Aorta (tissue), 5 donors: ENCODE results near the gene CACNB4. TPM values are rescaled to one million over a fixed set of nuclear protein-coding genes. Genes with fewer than 3 reads are reported as not detected.

ENCODE experiments used
- ATAC-seq: fragments of 200-7000 bp; cut with Tn5 transposase; one replicate; pipeline ENCODE4 v1.9.1; 2022; ENCODE audit warnings: moderate library complexity; ENCODE audit not compliant: low FRiP score
- DNase-seq, 2 donors: peaks; one replicate each; pipeline ENCODE4 v3.0.0-alpha.2; 2020
- H3K27ac ChIP-seq, 2 donors: one replicate each; pipeline ENCODE4 v1.5.1; 2013; ENCODE audit warnings: low read length in 2 of 2, mild to moderate bottlenecking in 2 of 2, moderate library complexity in 2 of 2, control low read depth in 1 of 2, inconsistent platforms in 1 of 2, low read depth in 1 of 2
- H3K27me3 ChIP-seq, 2 donors: one replicate each; pipeline ENCODE4 v1.6.1; 2013; ENCODE audit warnings: control low read depth in 1 of 2, low read length in 1 of 2, mild to moderate bottlenecking in 1 of 2, moderate library complexity in 1 of 2; ENCODE audit not compliant: insufficient read depth in 2 of 2, control insufficient read depth in 1 of 2
- H3K36me3 ChIP-seq, 2 donors: one replicate each; pipeline ENCODE4 v1.6.1; 2013; ENCODE audit warnings: control low read depth in 1 of 2, low read length in 1 of 2, mild to moderate bottlenecking in 1 of 2; ENCODE audit not compliant: insufficient read depth in 2 of 2, control insufficient read depth in 1 of 2
- H3K4me1 ChIP-seq, 2 donors: one replicate each; pipeline ENCODE4 v1.6.1; 2013; ENCODE audit warnings: low read length in 2 of 2, control low read depth in 1 of 2, mild to moderate bottlenecking in 1 of 2, moderate library complexity in 1 of 2; ENCODE audit not compliant: insufficient read depth in 2 of 2, control insufficient read depth in 1 of 2
- H3K4me3 ChIP-seq, 2 donors: one replicate each; pipeline ENCODE4 v1.5.1; 2013; ENCODE audit warnings: low read length in 2 of 2, control low read depth in 1 of 2, mild to moderate bottlenecking in 1 of 2
- H3K9me3 ChIP-seq: one replicate; pipeline ENCODE4 v1.6.1; 2013; ENCODE audit warnings: mild to moderate bottlenecking, low read length; ENCODE audit not compliant: control insufficient read depth
- WGBS, 2 donors: extraction: QIAGEN DNeasy Blood & Tissue Kit; methylation state at CpG; one replicate each; pipeline ENCODE4 v1.1.7; 2013; 5-methylcytosine and 5-hydroxymethylcytosine counted together
- intact Hi-C, 2 donors: fragments of 100-400 bp; cut with DNase I; formaldehyde crosslinking; loops; one replicate each; pipeline versions ENCODE4 v1.14.2 to v1.15.0; 2022
- polyA plus RNA-seq, 2 donors: library from polyadenylated mRNA; stranded (reverse); fragments of 200-250 nt; gene quantifications; one replicate each; pipeline ENCODE4 v1.2.3, GENCODE V29; 2013
- total RNA-seq, 2 donors: library from RNA; stranded (reverse); fragmentation: NEBNext Ultra II Directional; extraction: Animal tissue kit (Norgen Biotek cat#: 25700); gene quantifications; one replicate each; pipeline ENCODE4 v1.2.1, GENCODE V29; 2021
- donor health status: healthy with polysubstance abuse.
- donor health status: Bipolar disorder and iron deficiency.
- donor health status: DM: no; HTN: no; CAD: no.
- donor health status: DM: no; HTN: no; CAD: no.
- donor health status: DM: yes; HTN: yes; CAD: no.

The CACNB4 gene
- total and polyA plus RNA-seq, 4 donors: 1.2 to 14.3 (median 3.2) TPM

DNA sequence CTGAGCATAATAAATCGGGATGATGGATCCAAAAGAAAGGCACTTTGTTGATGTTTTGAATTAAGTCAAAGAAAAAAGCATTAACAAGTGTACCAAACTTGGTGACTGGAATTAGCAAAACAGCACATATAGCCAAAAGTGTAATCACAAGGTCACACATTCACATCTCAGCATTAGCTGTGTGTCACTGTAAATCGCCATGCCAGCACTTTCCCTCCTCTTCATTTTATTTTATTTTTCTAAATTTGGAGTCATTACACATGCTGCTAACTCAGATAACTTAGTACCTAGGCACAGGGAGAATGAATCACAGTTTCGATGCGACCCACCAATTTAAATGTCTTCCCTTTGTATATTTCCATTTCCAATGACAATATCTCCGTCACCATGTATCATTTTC lies 111.4 kb downstream of the CACNB4 start:
- 91 to 97% methylated on average over 5 of the region's 5 CpGs for whole genome bisulfite sequencing, 2 donors
- H3K27ac ChIP-seq: no peak overlapping the region
- H3K36me3 ChIP-seq: no peaks in the 10 kb centered on the region
- intact Hi-C loops: no loop called here
- ATAC-seq (no peak), DNase-seq (no peak)
- H3K9me3 ChIP-seq: no peaks in the 10 kb centered on the region
- no peaks in the 10 kb centered on the region for H3K27me3 ChIP-seq
- no peak overlapping the region for H3K4me3 ChIP-seq
- no peaks in the 10 kb centered on the region for H3K4me1 ChIP-seq

DNA sequence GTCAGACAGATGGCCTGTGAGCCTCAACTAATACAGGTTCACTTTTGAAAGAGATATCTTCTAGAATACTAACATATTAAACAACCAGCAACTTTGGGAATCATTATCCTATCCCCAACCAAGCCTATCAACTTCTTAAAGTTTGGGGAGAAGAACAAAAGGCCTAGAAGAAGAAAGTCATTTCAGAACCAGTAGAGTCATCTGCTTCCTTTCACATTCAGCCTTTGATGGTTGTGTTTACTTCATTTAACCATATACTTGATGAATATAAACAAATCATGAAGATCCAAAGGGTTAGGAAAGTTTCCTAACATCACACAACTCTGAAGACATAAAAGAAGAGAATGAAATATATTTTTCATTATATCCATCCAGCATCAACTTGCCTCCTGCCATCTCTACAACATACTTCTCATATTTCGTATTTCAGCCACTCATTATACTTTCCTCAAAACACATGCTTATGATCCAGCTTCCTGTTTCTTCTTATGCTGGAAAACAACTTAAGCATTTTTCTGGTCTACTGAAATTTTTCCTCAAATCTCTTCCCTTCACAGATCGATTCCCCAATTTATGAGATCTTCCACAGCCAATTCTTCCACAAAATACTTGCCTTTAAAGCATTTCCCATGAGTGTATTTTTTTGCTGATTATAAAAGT lies 114.3 kb downstream of the CACNB4 start:
- DNase-seq (no peak), ATAC-seq (no peak)
- Histone ChIP-seq H3K4me1 (no peaks in the 10 kb centered on the region), H3K27me3 (no peaks in the 10 kb centered on the region), H3K9me3 (no peaks in the 10 kb centered on the region), H3K27ac (no peak overlapping the region), H3K36me3 (no peaks in the 10 kb centered on the region), H3K4me3 (no peak overlapping the region)
- 83 to 91% methylated on average over 2 of the region's 2 CpGs for WGBS, 2 donors
- intact Hi-C loops: no loop called here

DNA sequence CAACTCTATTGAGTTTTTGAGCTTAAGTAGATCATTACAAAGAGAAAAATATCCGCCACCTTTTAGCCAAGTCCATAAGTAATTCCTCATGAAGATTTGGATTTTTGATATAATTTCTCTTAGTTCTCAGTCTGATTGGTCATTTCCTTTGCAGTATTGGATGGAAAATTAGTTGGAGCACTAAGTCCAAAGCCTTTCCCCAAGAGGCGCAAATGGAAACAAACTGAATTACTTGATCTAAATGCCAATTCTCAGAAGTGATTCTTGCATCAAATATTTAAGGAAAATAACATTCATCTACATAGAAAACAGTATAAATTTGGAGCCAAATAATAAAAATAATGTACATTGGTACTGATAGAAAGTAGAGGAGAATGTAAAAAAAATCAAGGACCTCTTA lies 115.6 kb downstream of the CACNB4 start:
- H3K27me3 ChIP-seq: no peaks in the 10 kb centered on the region
- no peak for DNase-seq
- intact Hi-C loops: no loop called here
- no peaks in the 10 kb centered on the region for H3K36me3 ChIP-seq
- no peak overlapping the region for H3K4me3 ChIP-seq
- no peak for ATAC-seq
- H3K9me3 ChIP-seq: no peaks in the 10 kb centered on the region
- H3K27ac ChIP-seq: no peak overlapping the region
- WGBS, 2 donors: 49 to 77% methylated on average over 2 of the region's 2 CpGs
- H3K4me1 ChIP-seq: no peaks in the 10 kb centered on the region

DNA sequence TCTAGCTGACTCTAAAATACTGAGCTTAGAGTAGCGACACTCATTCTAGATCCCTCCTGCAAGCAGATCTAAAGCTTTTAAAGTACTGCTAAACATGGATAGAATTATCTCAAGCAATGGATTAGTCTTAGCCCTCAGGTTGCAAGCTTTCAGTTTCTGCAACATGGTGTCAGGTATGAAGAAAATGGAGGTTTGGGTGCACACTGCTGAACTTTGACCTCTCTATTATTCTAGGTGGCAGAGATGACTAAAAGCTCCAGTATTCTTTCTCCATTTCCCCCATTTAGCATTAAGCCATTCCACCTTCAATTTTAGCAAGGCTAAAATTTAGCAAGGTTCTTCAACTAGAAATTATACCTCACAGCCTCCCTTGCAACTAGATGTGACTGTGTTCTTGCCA lies 117.0 kb downstream of the CACNB4 start:
- no peaks in the 10 kb centered on the region for H3K36me3 ChIP-seq
- DNase-seq (no peak), ATAC-seq (no peak)
- WGBS, 2 donors: 96% methylated on average over 1 of the region's 1 CpG
- no peaks in the 10 kb centered on the region for H3K4me1 ChIP-seq
- no peak overlapping the region for H3K4me3 ChIP-seq
- no peaks in the 10 kb centered on the region for H3K9me3 ChIP-seq
- H3K27me3 ChIP-seq: no peaks in the 10 kb centered on the region
- intact Hi-C loops: no loop called here
- H3K27ac ChIP-seq: no peak overlapping the region

DNA sequence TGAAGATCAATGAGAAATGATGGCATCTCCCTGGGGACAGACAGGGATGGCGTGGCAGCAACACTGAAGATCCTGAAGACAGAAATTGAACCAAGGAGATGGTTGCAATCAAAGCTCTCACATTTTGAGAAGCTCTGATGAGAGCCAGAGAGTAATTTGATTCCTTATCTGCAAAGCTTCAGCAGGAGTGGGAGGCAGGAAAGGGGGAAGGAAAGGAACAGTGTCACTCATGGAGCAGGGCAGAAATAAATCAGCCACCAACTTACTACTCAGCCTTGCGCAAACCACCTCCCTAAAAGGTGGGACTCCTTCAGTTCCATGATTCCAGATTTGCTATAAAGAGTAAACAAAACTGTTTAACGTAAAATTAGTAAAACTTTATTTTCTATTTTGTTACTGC lies 119.2 kb downstream of the CACNB4 start:
- H3K4me3 ChIP-seq: no peak overlapping the region
- WGBS, 2 donors: 94 to 99% methylated on average over 3 of the region's 3 CpGs

DNA sequence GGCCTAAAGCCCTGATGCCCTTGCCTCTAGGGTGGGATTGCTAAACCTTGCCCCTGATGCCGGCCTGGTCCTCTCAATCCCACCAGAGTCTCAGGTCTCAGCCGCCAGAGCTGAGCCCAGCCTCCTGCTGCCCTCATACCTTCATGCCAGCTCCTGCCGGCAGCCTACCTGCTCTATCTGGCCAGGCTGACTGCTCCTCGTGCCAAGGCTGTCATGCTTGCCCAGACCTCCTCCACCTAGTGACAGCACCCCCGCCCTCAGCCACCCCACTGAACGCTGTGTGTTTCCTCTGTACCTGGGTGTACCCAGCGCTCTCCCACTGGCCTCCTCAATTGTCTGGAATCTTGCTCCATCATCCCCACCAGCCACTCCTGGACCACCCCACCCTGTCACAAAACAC lies 120.1 kb downstream of the CACNB4 start:
- DNase-seq (no peak), ATAC-seq (no peak)
- no peaks in the 10 kb centered on the region for H3K9me3 ChIP-seq
- intact Hi-C loops: no loop called here
- WGBS, 2 donors: 87 to 89% methylated on average over 7 of the region's 7 CpGs
- H3K27ac ChIP-seq: no peak overlapping the region
- H3K4me3 ChIP-seq: no peak overlapping the region
- no peaks in the 10 kb centered on the region for H3K36me3 ChIP-seq
- H3K27me3 ChIP-seq: no peaks in the 10 kb centered on the region
- H3K4me1 ChIP-seq: no peaks in the 10 kb centered on the region

More for the DNA sequence above, 119.2 kb downstream of the CACNB4 start:
- no peaks in the 10 kb centered on the region for H3K36me3 ChIP-seq
- ATAC-seq (no peak), DNase-seq (no peak)
- no peaks in the 10 kb centered on the region for H3K27me3 ChIP-seq
- H3K9me3 ChIP-seq: no peaks in the 10 kb centered on the region
- no peaks in the 10 kb centered on the region for H3K4me1 ChIP-seq
- intact Hi-C loops: no loop called here
- no peak overlapping the region for H3K27ac ChIP-seq

DNA sequence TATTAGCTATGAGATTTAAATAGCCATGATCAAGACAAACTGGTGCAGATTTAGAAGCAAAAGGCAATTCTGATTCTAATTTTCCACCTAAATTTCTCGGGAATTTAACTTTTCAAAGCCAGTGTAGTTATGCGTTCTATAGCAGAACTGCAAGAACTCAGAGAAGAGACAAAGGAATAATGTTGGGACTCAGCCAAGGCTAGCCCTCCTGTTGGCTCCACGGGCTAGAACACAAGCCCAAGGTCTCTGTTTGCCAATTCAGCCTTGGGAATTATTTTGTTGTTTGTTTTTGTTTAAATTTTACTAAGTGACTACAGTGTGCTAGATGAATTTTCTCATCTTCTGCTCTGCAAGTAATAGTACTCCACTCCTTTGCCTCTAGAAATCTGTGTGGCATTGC lies 121.2 kb downstream of the CACNB4 start:
- H3K27ac ChIP-seq: no peak overlapping the region
- intact Hi-C loops: no loop called here
- DNase-seq (no peak), ATAC-seq (no peak)
- no peaks in the 10 kb centered on the region for H3K27me3 ChIP-seq
- H3K9me3 ChIP-seq: no peaks in the 10 kb centered on the region
- no peaks in the 10 kb centered on the region for H3K4me1 ChIP-seq
- no peaks in the 10 kb centered on the region for H3K36me3 ChIP-seq
- H3K4me3 ChIP-seq: no peak overlapping the region
- 49 to 54% methylated on average over 3 of the region's 3 CpGs for WGBS, 2 donors

DNA sequence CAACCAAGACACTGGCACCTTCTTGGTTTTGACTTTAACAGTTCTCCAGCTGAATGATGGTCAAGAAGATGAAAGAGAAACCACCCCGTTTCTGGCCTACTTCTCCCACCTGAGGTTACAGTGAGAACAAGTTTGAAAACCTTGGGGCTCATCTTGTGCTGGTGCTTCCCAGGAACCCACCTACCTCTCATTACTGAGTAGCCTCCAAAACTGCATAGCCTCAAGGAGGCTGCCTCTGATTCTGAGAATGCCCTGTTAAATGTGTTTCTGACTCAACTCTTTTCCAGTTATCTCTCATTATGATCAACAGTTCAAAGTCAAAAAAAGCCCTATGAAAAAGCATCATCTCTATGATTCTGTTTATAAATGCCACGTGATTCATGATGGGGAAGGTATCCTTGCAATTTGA lies 121.9 kb downstream of the CACNB4 start:
- no peak overlapping the region for H3K4me3 ChIP-seq
- DNase-seq (no peak), ATAC-seq (no peak)
- 95 to 97% methylated on average over 2 of the region's 2 CpGs for WGBS, 2 donors
- intact Hi-C loops: no loop called here
- no peaks in the 10 kb centered on the region for H3K36me3 ChIP-seq
- no peaks in the 10 kb centered on the region for H3K4me1 ChIP-seq
- H3K9me3 ChIP-seq: no peaks in the 10 kb centered on the region
- H3K27me3 ChIP-seq: no peaks in the 10 kb centered on the region
- no peak overlapping the region for H3K27ac ChIP-seq

DNA sequence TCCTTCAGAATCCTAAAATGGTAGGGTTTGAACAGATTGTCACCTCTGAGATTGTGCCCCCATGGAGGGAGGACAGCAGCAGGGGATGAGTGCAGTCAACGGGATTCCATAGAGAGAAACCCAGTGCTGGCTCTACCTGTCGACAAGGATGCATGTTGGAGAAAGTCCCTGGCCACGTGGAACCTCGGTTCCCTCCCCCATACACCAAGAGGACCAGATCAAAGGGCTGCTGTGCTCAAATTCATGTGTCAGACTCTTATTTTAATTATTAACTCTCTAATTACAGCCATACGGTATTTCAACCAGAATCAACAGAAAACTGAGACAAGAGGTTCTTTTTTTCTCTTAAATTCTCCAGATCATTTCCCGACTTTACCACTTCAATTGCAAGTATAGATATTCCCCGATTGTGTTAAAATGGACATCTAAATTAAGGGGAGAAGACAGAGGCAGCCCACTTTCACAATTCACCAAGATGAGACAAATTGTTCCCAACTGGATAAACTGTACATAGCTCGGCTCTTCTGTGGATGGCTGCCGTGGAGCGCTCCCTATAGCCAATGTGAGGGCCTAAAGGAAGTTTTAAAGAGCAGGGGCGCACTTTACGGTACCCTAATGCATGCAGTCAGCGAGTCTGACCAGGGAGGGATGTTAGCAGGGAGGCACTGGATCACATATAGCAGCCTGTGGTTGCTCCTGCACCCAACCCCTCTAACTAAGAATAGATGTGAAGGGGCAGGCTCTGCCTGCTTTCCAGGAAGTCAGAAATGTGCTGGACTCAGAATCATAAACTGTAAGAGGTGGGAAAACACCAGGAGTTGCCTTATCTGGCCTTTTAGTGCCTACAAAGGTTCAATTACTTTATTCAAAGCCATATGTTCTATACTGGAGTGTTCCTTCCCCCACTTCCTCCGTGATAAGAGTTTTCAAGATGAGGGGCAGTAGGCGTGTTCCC lies 123.1 kb downstream of the CACNB4 start:
- no peak overlapping the region for H3K27ac ChIP-seq
- H3K4me3 ChIP-seq: no peak overlapping the region
- WGBS, 2 donors: 92 to 97% methylated on average over 15 of the region's 15 CpGs
- no peaks in the 10 kb centered on the region for H3K36me3 ChIP-seq
- H3K9me3 ChIP-seq: no peaks in the 10 kb centered on the region
- intact Hi-C loops: no loop called here
- ATAC-seq: no peak
- no peak for DNase-seq
- H3K4me1 ChIP-seq: no peaks in the 10 kb centered on the region
- H3K27me3 ChIP-seq: no peaks in the 10 kb centered on the region
